HG02943 (cell line): ENCODE results near the gene EPGN.

Experiments
- ATAC-seq: cut with Tn5 transposase; IDR thresholded peaks from one replicate; pipeline ENCODE4 v1.9.1; 2021; ENCODE audit warnings: mild to moderate bottlenecking, low read depth, moderate library complexity; ENCODE audit not compliant: unreplicated experiment

EPGN gene

GRCh38 chr4:74307170-74307569, 1.1 kb upstream of the EPGN start:
- no peak for ATAC-seq

GRCh38 chr4:74309223-74309622, 953 bp downstream of the EPGN start:
- no peak for ATAC-seq

GRCh38 chr4:74311696-74312313, 3.5 kb downstream of the EPGN start:
- ATAC-seq: peak; percentile 70

- no peak for ATAC-seq
Measured at GRCh38 chr4:74314329-74314728, 6.1 kb downstream of the EPGN start.

GRCh38 chr4:74314944-74315343, 6.7 kb downstream of the EPGN start:
- no peak for ATAC-seq

- no peak for ATAC-seq
Measured at GRCh38 chr4:74315376-74315775, 7.1 kb downstream of the EPGN start.

- no peak for ATAC-seq
Measured at GRCh38 chr4:74316397-74316796, 8.1 kb downstream of the EPGN start.

- no peak for ATAC-seq
Measured at GRCh38 chr4:74317616-74318246, 9.5 kb downstream of the EPGN start.

- no peak for ATAC-seq
Measured at GRCh38 chr4:74318276-74318675, 10.0 kb downstream of the EPGN start.

- no peak for ATAC-seq
Measured at GRCh38 chr4:74319470-74319869, 11.2 kb downstream of the EPGN start.

- peak; percentile 71 for ATAC-seq
Measured at GRCh38 chr4:74320559-74321118, 12.4 kb downstream of the EPGN start.

- ATAC-seq: no peak
Measured at GRCh38 chr4:74322301-74322700, 14.0 kb downstream of the EPGN start.

- no peak for ATAC-seq
Measured at GRCh38 chr4:74323663-74324062, 15.4 kb downstream of the EPGN start.

- ATAC-seq: no peak
Measured at GRCh38 chr4:74324262-74324661, 16.0 kb downstream of the EPGN start.

GRCh38 chr4:74325886-74326285, 17.6 kb downstream of the EPGN start:
- ATAC-seq: no peak

GRCh38 chr4:74327762-74328161, 19.5 kb downstream of the EPGN start:
- ATAC-seq: no peak

GRCh38 chr4:74328501-74328900, 20.2 kb downstream of the EPGN start:
- ATAC-seq: no peak

- no peak for ATAC-seq
Measured at GRCh38 chr4:74329307-74329706, 21.0 kb downstream of the EPGN start.

GRCh38 chr4:74330295-74330750, 22.1 kb downstream of the EPGN start:
- no peak for ATAC-seq

- ATAC-seq: no peak
Measured at GRCh38 chr4:74331252-74331651, 23.0 kb downstream of the EPGN start.

GRCh38 chr4:74331944-74332343, 23.7 kb downstream of the EPGN start:
- ATAC-seq: no peak

GRCh38 chr4:74334636-74335035, 26.4 kb downstream of the EPGN start:
- no peak for ATAC-seq
